H1 (cell line): ENCODE data around the gene PCDHB7. TPM values are rescaled to one million over a fixed set of nuclear protein-coding genes. Genes with fewer than 3 reads are reported as not detected.
"Not testable (repeated sequence)": the region's sequence is repeated elsewhere in the genome, so short reads cannot be mapped to it uniquely, and the experiment has no call there.

Experiments
- CTCF ChIA-PET: fragments of 300-600 bp; sonication (Branson Sonifier 250); formaldehyde crosslinking; loops from one replicate; lab custom pipeline; 2021; ENCODE audit not compliant: partially characterized antibody; lab: Charles Lee
- POLR2A ChIA-PET: fragments of 300-600 bp; sonication (Branson Sonifier 250); formaldehyde crosslinking; loops from one replicate; lab custom pipeline; 2021; ENCODE audit warnings: inconsistent platforms; ENCODE audit not compliant: partially characterized antibody; lab: Charles Lee
- DNase-seq, 2 experiments: peaks; one replicate each; pipeline versions ENCODE4 v3.0.0 to v3.0.0-alpha.2; 2010 to 2022; ENCODE audit warnings: low spot score in 2 of 2, low read depth in 1 of 2, mixed read lengths in 1 of 2
- FAIRE-seq: peaks from 2 replicates; lab custom pipeline; 2011; peaks lifted over from hg19 to GRCh38; lab: Jason Lieb, UNC
- H2AFZ ChIP-seq: 2 replicates; pipeline ENCODE4 v1.8.1; 2012; ENCODE audit warnings: low read length, inconsistent platforms
- H2AK5ac ChIP-seq: 2 replicates; pipeline ENCODE4 v1.6.1; 2013; ENCODE audit warnings: low read depth, low read length
- H2BK120ac ChIP-seq: replicated peaks from 2 replicates; pipeline ENCODE3; 2013; ENCODE audit warnings: low read depth, low read length, inconsistent platforms
- H2BK12ac ChIP-seq: 2 replicates; pipeline ENCODE4 v1.6.1; 2013; ENCODE audit warnings: low read depth, low read length
- H2BK15ac ChIP-seq: 2 replicates; pipeline ENCODE4 v1.6.1; 2013; ENCODE audit warnings: low read length
- H2BK20ac ChIP-seq: 2 replicates; pipeline ENCODE4 v1.6.1; 2013; ENCODE audit warnings: low read length
- H2BK5ac ChIP-seq: 2 replicates; pipeline ENCODE4 v1.6.1; 2013; ENCODE audit warnings: low read depth, low read length
- H3K14ac ChIP-seq: 2 replicates; pipeline ENCODE4 v1.6.1; 2013; ENCODE audit warnings: inconsistent platforms; ENCODE audit not compliant: insufficient read length
- H3K18ac ChIP-seq: 2 replicates; pipeline ENCODE4 v1.6.1; 2013; ENCODE audit warnings: low read length; ENCODE audit errors: extremely low read depth
- H3K23ac ChIP-seq: 2 replicates; pipeline ENCODE4 v1.6.1; 2013; ENCODE audit warnings: inconsistent platforms; ENCODE audit not compliant: insufficient read length
- H3K23me2 ChIP-seq: 2 replicates; pipeline ENCODE4 v1.6.1; 2013; ENCODE audit warnings: low read depth, low read length
- H3K27ac ChIP-seq: 2 replicates; pipeline ENCODE4 v1.6.1; 2011; ENCODE audit warnings: low read depth, low read length, inconsistent platforms
- H3K27me3 ChIP-seq, 4 experiments: replicated peaks in 1 of 4; 1 replicate in 1 of 4; 2 replicates in 3 of 4; pipeline versions ENCODE4 v1.6.1 to v1.8.1; 2011 to 2013; ENCODE audit warnings: low read length in 3 of 4, mild to moderate bottlenecking in 3 of 4, inconsistent platforms in 2 of 4, mixed read lengths in 2 of 4, moderate library complexity in 1 of 4; ENCODE audit not compliant: control insufficient read depth in 3 of 4, insufficient read depth in 3 of 4; ENCODE audit errors: extremely low read depth in 1 of 4
- H3K36me3 ChIP-seq, 4 experiments: 2 replicates each; pipeline versions ENCODE4 v1.6.1 to v1.8.1; 2011 to 2013; ENCODE audit warnings: mild to moderate bottlenecking in 4 of 4, low read length in 3 of 4, moderate library complexity in 2 of 4, control low read depth in 1 of 4, inconsistent platforms in 1 of 4; ENCODE audit not compliant: insufficient read depth in 4 of 4, control insufficient read depth in 2 of 4
- H3K4ac ChIP-seq: replicated peaks from 2 replicates; pipeline ENCODE3; 2013; ENCODE audit warnings: low read length, low read depth, mixed read lengths, inconsistent platforms; ENCODE audit not compliant: insufficient read length
- H3K4me1 ChIP-seq, 4 experiments: replicated peaks in 1 of 4; 1 replicate in 1 of 4; 2 replicates in 3 of 4; pipeline versions ENCODE4 v1.6.1 to v1.8.1; 2011 to 2013; ENCODE audit warnings: low read length in 3 of 4, inconsistent platforms in 2 of 4, mixed read lengths in 1 of 4; ENCODE audit not compliant: insufficient read depth in 4 of 4, control insufficient read depth in 3 of 4
- H3K4me2 ChIP-seq, 2 experiments: 2 replicates each; pipeline versions ENCODE4 v1.6.1 to v1.8.1; 2011 to 2013; ENCODE audit warnings: low read depth in 2 of 2, low read length in 2 of 2, control low read depth in 1 of 2, inconsistent platforms in 1 of 2, mild to moderate bottlenecking in 1 of 2; ENCODE audit not compliant: insufficient read depth in 1 of 2
- H3K4me3 ChIP-seq, 4 experiments: fragments of 200-600, 300-600 bp in 1 of 4; sonication (generic), shearing (Covaris generic), sonication (Bioruptor Twin) in 1 of 4; 2 replicates each; pipeline versions ENCODE4 v1.5.1 to v1.8.1; 2011 to 2016; ENCODE audit warnings: low read length in 4 of 4, low read depth in 3 of 4, control low read depth in 2 of 4, inconsistent platforms in 2 of 4, mild to moderate bottlenecking in 2 of 4, mixed read lengths in 1 of 4, moderate library complexity in 1 of 4; ENCODE audit not compliant: insufficient read depth in 2 of 4; ENCODE audit errors: extremely low read depth in 1 of 4
- H3K56ac ChIP-seq: replicated peaks from 2 replicates; pipeline ENCODE3; 2013; ENCODE audit warnings: low read depth, mild to moderate bottlenecking, mixed read lengths, low read length, inconsistent platforms; ENCODE audit not compliant: insufficient read length
- H3K79me1 ChIP-seq: 2 replicates; pipeline ENCODE4 v1.6.1; 2013; ENCODE audit warnings: low read depth, low read length, control low read depth
- H3K79me2 ChIP-seq, 2 experiments: 2 replicates each; pipeline versions ENCODE4 v1.6.1 to v1.8.1; 2012 to 2013; ENCODE audit warnings: low read length in 2 of 2, mild to moderate bottlenecking in 2 of 2, inconsistent platforms in 1 of 2; ENCODE audit not compliant: insufficient read depth in 2 of 2, control insufficient read depth in 1 of 2
- H3K9ac ChIP-seq, 4 experiments: replicated peaks in 1 of 4; 1 replicate in 1 of 4; 2 replicates in 3 of 4; pipeline versions ENCODE4 v1.6.1 to v1.8.1; 2011 to 2013; ENCODE audit warnings: low read depth in 3 of 4, low read length in 3 of 4, control low read depth in 2 of 4, mild to moderate bottlenecking in 2 of 4, moderate library complexity in 2 of 4, inconsistent platforms in 1 of 4; ENCODE audit errors: extremely low read depth in 1 of 4
- H3K9me3 ChIP-seq, 2 experiments: 2 replicates each; pipeline versions ENCODE4 v1.6.1 to v1.8.1; 2012 to 2013; ENCODE audit warnings: mild to moderate bottlenecking in 2 of 2, moderate library complexity in 2 of 2, control low read depth in 1 of 2, inconsistent platforms in 1 of 2, low read depth in 1 of 2, low read length in 1 of 2, mixed read lengths in 1 of 2; ENCODE audit not compliant: insufficient read depth in 2 of 2
- H4K20me1 ChIP-seq, 2 experiments: replicated peaks in 1 of 2; 2 replicates each; pipeline versions ENCODE3 to v1.8.1; 2011 to 2013; ENCODE audit warnings: inconsistent platforms in 2 of 2, low read length in 2 of 2, mild to moderate bottlenecking in 1 of 2; ENCODE audit not compliant: insufficient read depth in 2 of 2, control insufficient read depth in 1 of 2
- H4K5ac ChIP-seq: 2 replicates; pipeline ENCODE4 v1.6.1; 2013; ENCODE audit warnings: low read length, low read depth, mixed read lengths, inconsistent platforms; ENCODE audit not compliant: insufficient read length
- H4K8ac ChIP-seq: 2 replicates; pipeline ENCODE4 v1.8.0; 2013; ENCODE audit warnings: mild to moderate bottlenecking, moderate library complexity, low read length, inconsistent platforms; ENCODE audit not compliant: insufficient read depth; ENCODE audit errors: extremely low read depth
- H4K91ac ChIP-seq: replicated peaks from 2 replicates; pipeline ENCODE3; 2013; ENCODE audit warnings: low read length, mixed read lengths, inconsistent platforms; ENCODE audit not compliant: insufficient read length
- CTCF ChIP-seq, 3 experiments: IDR thresholded peaks; 1 replicate in 2 of 3; 2 replicates in 1 of 3; pipeline versions ENCODE4 v1.5.1 to v1.6.1; 2011; ENCODE audit warnings: low read length in 3 of 3, mild to moderate bottlenecking in 3 of 3, inconsistent platforms in 2 of 3, low read depth in 1 of 3, moderate library complexity in 1 of 3; ENCODE audit not compliant: insufficient read depth in 1 of 3; ENCODE audit errors: control extremely low read depth in 1 of 3
- WGBS, 2 experiments: shearing (Covaris generic) in 1 of 2; methylation state at CpG; one replicate each; pipeline versions ENCODE4 v1.1.6 to v1.1.7; 2013 to 2015; ENCODE audit warnings: low lambda C conversion rate in 2 of 2, mixed read lengths in 2 of 2, inconsistent platforms in 1 of 2, low coverage in 1 of 2, missing lambda C conversion rate in 1 of 2; ENCODE audit not compliant: insufficient replicate concordance in 2 of 2, insufficient coverage in 1 of 2, insufficient read length in 1 of 2; ENCODE audit errors: extremely low coverage in 1 of 2, missing lambda C conversion rate in 1 of 2; 5-methylcytosine and 5-hydroxymethylcytosine counted together
- polyA plus RNA-seq, 7 experiments: library from polyadenylated mRNA; depleted of rRNA in 3 of 7; stranded (reverse) in 5 of 7; unstranded in 2 of 7; fragments of >200 nt in 5 of 7; fragments of 200-250 nt in 2 of 7; gene quantifications; 1 replicate in 5 of 7; 2 replicates in 1 of 7; 4 replicates in 1 of 7; pipeline versions ENCODE4 v1.2.1 to v1.2.3, GENCODE V29; 2011 to 2013; ENCODE audit warnings: missing spikeins in 2 of 7, mixed read lengths in 2 of 7
- total RNA-seq: library from RNA; stranded (reverse); fragmentation: NEBNext Ultra II Directional; extraction: Animal tissue kit (Norgen Biotek cat#: 25700); gene quantifications from 2 replicates; pipeline ENCODE4 v1.2.1, GENCODE V29; 2021

PCDHB7 gene
- total and polyA plus RNA-seq, 2 of the 8 experiments (the other 6 are each of a cell fraction or from before 2014, with no cell fraction given): 0.17 to 0.19 TPM

- H3K4me3 ChIP-seq, DNase-seq, H3K79me2 ChIP-seq, H3K23ac ChIP-seq, H3K23me2 ChIP-seq, H2BK12ac ChIP-seq, H3K9me3 ChIP-seq, H4K8ac ChIP-seq, H3K27me3 ChIP-seq, H2BK15ac ChIP-seq, H3K79me1 ChIP-seq, H3K56ac ChIP-seq, H3K14ac ChIP-seq, H3K9ac ChIP-seq, H2BK20ac ChIP-seq, H4K20me1 ChIP-seq, H2AFZ ChIP-seq, POLR2A ChIA-PET, H3K4ac ChIP-seq, H2BK5ac ChIP-seq, H2AK5ac ChIP-seq, H3K4me2 ChIP-seq, H2BK120ac ChIP-seq, H3K27ac ChIP-seq, H3K4me1 ChIP-seq, H4K5ac ChIP-seq, H4K91ac ChIP-seq, H3K18ac ChIP-seq, FAIRE-seq, H3K36me3 ChIP-seq: not testable (repeated sequence)
- 0 out of 4 replicates have a peak, but pooled peaks of 1 of the 3 experiments have one; percentile 8 for TF ChIP-seq CTCF (IDR thresholded peaks at IDR 0.05; ENCODE audit: control extremely low read depth in 1 of 3, insufficient read depth in 1 of 3, low read depth in 1 of 3, low read length in 3 of 3)
- CTCF ChIA-PET: interaction anchor here (1.6 to 3.8 kb wide), 3 partner anchors 13 to 39 kb away, joined by 4 to 39 read pairs (median 35); partner anchors contain the start of genes PCDHB11 and PCDHB14
- WGBS, 2 experiments: 92% methylated on average over 27 of the region's 69 CpGs; no CpG with 5 or more reads in 1 of the 2 experiments
These were observed 11.8 kb downstream of the PCDHB7 start for GRCh38 chr5:141184117-141184855.
